ENCODE measurements around the gene SRCAP.

DNA sequence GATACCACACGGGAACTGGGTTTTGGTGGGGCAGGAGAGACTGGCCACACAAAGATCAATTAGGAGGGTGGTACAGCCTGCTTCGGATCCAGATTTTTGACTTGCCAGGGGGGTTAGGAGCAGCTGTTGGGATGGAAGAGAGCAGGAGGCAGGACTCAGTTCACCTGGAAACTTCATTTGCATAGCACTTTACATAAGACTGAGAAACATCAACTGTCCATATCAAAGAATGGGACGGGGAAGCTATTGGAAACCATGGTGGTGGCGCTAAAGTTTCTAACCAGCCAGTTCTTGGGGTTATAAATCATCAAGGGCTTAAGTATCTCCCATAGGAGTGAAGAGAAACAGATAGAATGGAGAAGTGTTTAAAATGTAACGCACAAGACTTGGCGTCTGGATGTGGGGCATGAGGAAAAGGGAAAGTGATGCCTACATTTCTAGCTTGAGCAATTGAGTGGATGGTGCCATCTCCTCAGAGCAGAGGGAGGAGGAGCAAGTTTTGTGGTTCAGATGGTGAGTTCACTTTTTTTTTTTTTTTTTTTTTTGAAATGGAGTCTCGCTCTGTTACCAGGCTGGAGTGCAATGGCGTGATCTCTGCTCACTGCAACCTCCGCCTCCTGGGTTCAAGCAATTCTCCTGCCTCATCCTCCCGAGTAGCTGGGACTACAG, 6.4 kb upstream of the SRCAP start:
- TF ChIP-seq POLR2A (IDR thresholded peaks at IDR 0.05; ENCODE audit: low read depth, low read length) (no peak), POLR2AphosphoS5 (IDR thresholded peaks at IDR 0.05; ENCODE audit: low read depth, low read length) (no peak), TAF1 (IDR thresholded peaks at IDR 0.05; ENCODE audit: borderline replicate concordance, low read depth, low read length) (no peak)

Measured in GM12892 (cell line).